ENCODE results near the gene ERBIN. TPM values are rescaled to one million over a fixed set of nuclear protein-coding genes. Genes with fewer than 3 reads are reported as not detected.

Gene ERBIN
- total and polyA plus RNA-seq, 2 of the 8 experiments (the other 6 are each of a cell fraction or from before 2014, with no cell fraction given), result 7.7 to 33.2 TPM

DNA sequence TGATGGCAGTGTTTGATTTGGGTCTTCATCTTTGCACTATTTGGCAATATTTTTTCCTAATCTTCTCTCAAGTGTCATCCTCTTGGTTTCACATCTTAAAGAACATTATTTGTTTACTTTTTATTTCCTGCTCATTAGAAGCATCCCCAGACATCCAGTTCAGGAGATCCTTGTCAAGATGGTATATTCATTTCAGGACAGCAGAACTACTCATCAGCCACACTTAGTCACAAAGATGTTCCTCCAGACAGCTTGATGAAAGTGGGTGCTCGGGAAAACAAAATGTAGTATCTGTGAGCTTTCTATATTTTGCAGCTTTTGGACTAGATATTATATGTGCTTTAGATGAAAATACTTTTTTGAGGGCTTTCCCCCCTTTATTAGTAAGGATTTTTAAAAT lies 145.7 kb downstream of the ERBIN start:
- H3K4me3 ChIP-seq (ENCODE audit: extremely low read depth in 1 of 4, insufficient read depth in 2 of 4, low read depth in 3 of 4, low read length in 4 of 4), result no peak overlapping the region
- H3K23me2 ChIP-seq (ENCODE audit: low read depth, low read length), result no peaks in the 10 kb centered on the region
- no peak overlapping the region for H3K56ac ChIP-seq (replicated peaks; ENCODE audit: insufficient read length, low read depth, low read length)
- CTCF ChIA-PET (ENCODE audit: partially characterized antibody), result no interaction called here
- H2BK120ac ChIP-seq (replicated peaks; ENCODE audit: low read depth, low read length), result no peak overlapping the region
- H2BK20ac ChIP-seq (ENCODE audit: low read length), result no peak overlapping the region
- FAIRE-seq, result no peak
- H3K9me3 ChIP-seq (ENCODE audit: insufficient read depth in 2 of 2, low read depth in 1 of 2, low read length in 1 of 2), result no peaks in the 10 kb centered on the region
- no peaks in the 10 kb centered on the region for H3K79me1 ChIP-seq (ENCODE audit: low read depth, low read length)
- H4K8ac ChIP-seq (ENCODE audit: extremely low read depth, insufficient read depth, low read length), result no peak overlapping the region
- H3K4me2 ChIP-seq (ENCODE audit: insufficient read depth in 1 of 2, low read depth in 2 of 2, low read length in 2 of 2), result no peak overlapping the region
- no peak overlapping the region for H2BK15ac ChIP-seq (ENCODE audit: low read length)
- H3K36me3 ChIP-seq (ENCODE audit: control insufficient read depth in 2 of 4, insufficient read depth in 4 of 4, low read length in 3 of 4), result peaks cover 0 to 11% (median 1%) of the 10 kb centered on the region in 4 experiments; a peak in 2 of 8 replicates
- no peak overlapping the region for H2BK5ac ChIP-seq (ENCODE audit: low read depth, low read length)
- no peak for DNase-seq (ENCODE audit: low read depth in 1 of 2, low spot score in 2 of 2)
- no peak overlapping the region for H2AK5ac ChIP-seq (ENCODE audit: low read depth, low read length)
- H4K20me1 ChIP-seq (replicated peaks in 1 of 2; ENCODE audit: control insufficient read depth in 1 of 2, insufficient read depth in 2 of 2, low read length in 2 of 2), result no peaks in the 10 kb centered on the region
- H3K23ac ChIP-seq (ENCODE audit: insufficient read length), result no peak overlapping the region
- no peaks in the 10 kb centered on the region for H3K79me2 ChIP-seq (ENCODE audit: control insufficient read depth in 1 of 2, insufficient read depth in 2 of 2, low read length in 2 of 2)
- no peak overlapping the region for H2BK12ac ChIP-seq (ENCODE audit: low read depth, low read length)
- H3K27me3 ChIP-seq (replicated peaks in 1 of 4; ENCODE audit: control insufficient read depth in 3 of 4, extremely low read depth in 1 of 4, insufficient read depth in 3 of 4, low read length in 3 of 4), result no peaks in the 10 kb centered on the region
- H3K18ac ChIP-seq (ENCODE audit: extremely low read depth, low read length), result no peak overlapping the region
- H3K4ac ChIP-seq (replicated peaks; ENCODE audit: insufficient read length, low read depth, low read length), result no peak overlapping the region
- no peak overlapping the region for H3K9ac ChIP-seq (replicated peaks in 1 of 4; ENCODE audit: extremely low read depth in 1 of 4, low read depth in 3 of 4, low read length in 3 of 4)
- H4K5ac ChIP-seq (ENCODE audit: insufficient read length, low read depth, low read length), result no peak overlapping the region
- H3K14ac ChIP-seq (ENCODE audit: insufficient read length), result no peak overlapping the region
- POLR2A ChIA-PET (ENCODE audit: partially characterized antibody), result no interaction called here
- 90% methylated on average over 1 of the region's 1 CpG; no CpG with 5 or more reads in 1 of the 2 experiments for WGBS, 2 experiments (ENCODE audit: extremely low coverage in 1 of 2, insufficient coverage in 1 of 2, insufficient read length in 1 of 2, insufficient replicate concordance in 2 of 2, low coverage in 1 of 2, low lambda C conversion rate in 2 of 2, missing lambda C conversion rate in 1 of 2)
- no peak overlapping the region for H3K27ac ChIP-seq (ENCODE audit: low read depth, low read length)
- H2AFZ ChIP-seq (ENCODE audit: low read length), result no peak overlapping the region
- no peak overlapping the region for H4K91ac ChIP-seq (replicated peaks; ENCODE audit: insufficient read length, low read length)
- no peaks in the 10 kb centered on the region for H3K4me1 ChIP-seq (replicated peaks in 1 of 4; ENCODE audit: control insufficient read depth in 3 of 4, insufficient read depth in 4 of 4, low read length in 3 of 4)
- TF ChIP-seq ASH2L (IDR thresholded peaks at IDR 0.05; ENCODE audit: low read length) (no peak), SIX5 (IDR thresholded peaks at IDR 0.05; ENCODE audit: low read depth, low read length) (no peak), ZNF274 (IDR thresholded peaks at IDR 0.05; ENCODE audit: borderline replicate concordance, extremely low read depth, low read length) (no peak), CBX5 (IDR thresholded peaks at IDR 0.05; ENCODE audit: low read depth, low read length) (no peak), CHD1 (IDR thresholded peaks at IDR 0.05; ENCODE audit: low read depth, low read length) (no peak), CEBPB (IDR thresholded peaks at IDR 0.05; ENCODE audit: low read depth, low read length) (no peak), EZH2 (IDR thresholded peaks at IDR 0.05; ENCODE audit: low read depth, low read length, severe bottlenecking) (no peak), SP4 (IDR thresholded peaks at IDR 0.05; ENCODE audit: low read length) (no peak), SIRT6 (IDR thresholded peaks at IDR 0.05; ENCODE audit: low read length) (no peak), NRF1 (IDR thresholded peaks at IDR 0.05; ENCODE audit: low read depth, low read length) (no peak), TCF12 (IDR thresholded peaks at IDR 0.05; ENCODE audit: low read depth, low read length) (no peak), RFX5 (IDR thresholded peaks at IDR 0.05; ENCODE audit: borderline replicate concordance, low read depth, low read length) (no peak), SAP30 (IDR thresholded peaks at IDR 0.05; ENCODE audit: insufficient read depth, insufficient replicate concordance, low read length) (no peak)
- TF ChIP-seq, protein P1, sequence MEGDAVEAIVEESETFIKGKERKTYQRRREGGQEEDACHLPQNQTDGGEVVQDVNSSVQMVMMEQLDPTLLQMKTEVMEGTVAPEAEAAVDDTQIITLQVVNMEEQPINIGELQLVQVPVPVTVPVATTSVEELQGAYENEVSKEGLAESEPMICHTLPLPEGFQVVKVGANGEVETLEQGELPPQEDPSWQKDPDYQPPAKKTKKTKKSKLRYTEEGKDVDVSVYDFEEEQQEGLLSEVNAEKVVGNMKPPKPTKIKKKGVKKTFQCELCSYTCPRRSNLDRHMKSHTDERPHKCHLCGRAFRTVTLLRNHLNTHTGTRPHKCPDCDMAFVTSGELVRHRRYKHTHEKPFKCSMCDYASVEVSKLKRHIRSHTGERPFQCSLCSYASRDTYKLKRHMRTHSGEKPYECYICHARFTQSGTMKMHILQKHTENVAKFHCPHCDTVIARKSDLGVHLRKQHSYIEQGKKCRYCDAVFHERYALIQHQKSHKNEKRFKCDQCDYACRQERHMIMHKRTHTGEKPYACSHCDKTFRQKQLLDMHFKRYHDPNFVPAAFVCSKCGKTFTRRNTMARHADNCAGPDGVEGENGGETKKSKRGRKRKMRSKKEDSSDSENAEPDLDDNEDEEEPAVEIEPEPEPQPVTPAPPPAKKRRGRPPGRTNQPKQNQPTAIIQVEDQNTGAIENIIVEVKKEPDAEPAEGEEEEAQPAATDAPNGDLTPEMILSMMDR (IDR thresholded peaks at IDR 0.05; ENCODE audit: control extremely low read depth in 1 of 3, insufficient read depth in 1 of 3, low read depth in 1 of 3, low read length in 3 of 3), result no peak
